Endothelial cell of coronary artery (primary cell): ENCODE measurements around the gene INSIG2. TPM values are rescaled to one million over a fixed set of nuclear protein-coding genes. Genes with fewer than 3 reads are reported as not detected.

ENCODE experiments used
- total RNA-seq: library from RNA; depleted of rRNA; stranded (reverse); fragments of >200 nt; gene quantifications from 2 replicates; pipeline ENCODE4 v1.2.3, GENCODE V29; 2014

INSIG2 gene
- total RNA-seq = 11.5 and 15.9 TPM in 2 replicates

GRCh38 chr2:118088051-118089024, at the start of gene INSIG2:
INSIG2 (plus strand) TSS chr2:118088471; CDS start chr2:118096557, 8,086 bp downstream.

Other genes with a start within 250 kb of the INSIG2 start
- gene CCDC93, start 74.4 kb upstream of the INSIG2 start, total RNA-seq = 22.8 and 27.4 TPM in 2 replicates